ENCODE measurements around the gene MATK.

DNA sequence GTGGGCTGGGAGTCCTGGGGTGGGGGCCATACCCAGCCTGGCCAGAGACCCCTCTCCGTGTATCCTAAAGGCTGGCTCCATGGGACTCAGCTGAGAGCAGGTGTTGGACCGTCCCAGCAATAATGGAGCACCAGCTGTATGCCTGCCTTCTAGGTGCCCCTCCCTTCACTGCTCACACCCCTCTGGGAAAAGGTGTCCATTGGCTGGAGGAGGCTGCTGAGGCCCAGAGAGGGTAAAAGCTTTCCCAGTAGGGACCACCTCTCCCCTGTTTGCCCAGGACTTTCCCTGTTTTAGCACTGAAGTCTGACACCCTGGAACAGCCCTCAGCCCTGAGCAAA is 10.8 kb downstream of the MATK start:
- TF ChIP-seq SP1 (IDR thresholded peaks at IDR 0.05) = no peak
- TF ChIP-seq, protein P1, sequence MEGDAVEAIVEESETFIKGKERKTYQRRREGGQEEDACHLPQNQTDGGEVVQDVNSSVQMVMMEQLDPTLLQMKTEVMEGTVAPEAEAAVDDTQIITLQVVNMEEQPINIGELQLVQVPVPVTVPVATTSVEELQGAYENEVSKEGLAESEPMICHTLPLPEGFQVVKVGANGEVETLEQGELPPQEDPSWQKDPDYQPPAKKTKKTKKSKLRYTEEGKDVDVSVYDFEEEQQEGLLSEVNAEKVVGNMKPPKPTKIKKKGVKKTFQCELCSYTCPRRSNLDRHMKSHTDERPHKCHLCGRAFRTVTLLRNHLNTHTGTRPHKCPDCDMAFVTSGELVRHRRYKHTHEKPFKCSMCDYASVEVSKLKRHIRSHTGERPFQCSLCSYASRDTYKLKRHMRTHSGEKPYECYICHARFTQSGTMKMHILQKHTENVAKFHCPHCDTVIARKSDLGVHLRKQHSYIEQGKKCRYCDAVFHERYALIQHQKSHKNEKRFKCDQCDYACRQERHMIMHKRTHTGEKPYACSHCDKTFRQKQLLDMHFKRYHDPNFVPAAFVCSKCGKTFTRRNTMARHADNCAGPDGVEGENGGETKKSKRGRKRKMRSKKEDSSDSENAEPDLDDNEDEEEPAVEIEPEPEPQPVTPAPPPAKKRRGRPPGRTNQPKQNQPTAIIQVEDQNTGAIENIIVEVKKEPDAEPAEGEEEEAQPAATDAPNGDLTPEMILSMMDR (IDR thresholded peaks at IDR 0.05; ENCODE audit: low read depth, low read length, missing input control) = no peak
- TF ChIP-seq, protein P2, sequence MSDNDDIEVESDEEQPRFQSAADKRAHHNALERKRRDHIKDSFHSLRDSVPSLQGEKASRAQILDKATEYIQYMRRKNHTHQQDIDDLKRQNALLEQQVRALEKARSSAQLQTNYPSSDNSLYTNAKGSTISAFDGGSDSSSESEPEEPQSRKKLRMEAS (IDR thresholded peaks at IDR 0.05) = no peak
- no peak for TF ChIP-seq RAD21 (IDR thresholded peaks at IDR 0.05)
- TF ChIP-seq, protein P3, sequence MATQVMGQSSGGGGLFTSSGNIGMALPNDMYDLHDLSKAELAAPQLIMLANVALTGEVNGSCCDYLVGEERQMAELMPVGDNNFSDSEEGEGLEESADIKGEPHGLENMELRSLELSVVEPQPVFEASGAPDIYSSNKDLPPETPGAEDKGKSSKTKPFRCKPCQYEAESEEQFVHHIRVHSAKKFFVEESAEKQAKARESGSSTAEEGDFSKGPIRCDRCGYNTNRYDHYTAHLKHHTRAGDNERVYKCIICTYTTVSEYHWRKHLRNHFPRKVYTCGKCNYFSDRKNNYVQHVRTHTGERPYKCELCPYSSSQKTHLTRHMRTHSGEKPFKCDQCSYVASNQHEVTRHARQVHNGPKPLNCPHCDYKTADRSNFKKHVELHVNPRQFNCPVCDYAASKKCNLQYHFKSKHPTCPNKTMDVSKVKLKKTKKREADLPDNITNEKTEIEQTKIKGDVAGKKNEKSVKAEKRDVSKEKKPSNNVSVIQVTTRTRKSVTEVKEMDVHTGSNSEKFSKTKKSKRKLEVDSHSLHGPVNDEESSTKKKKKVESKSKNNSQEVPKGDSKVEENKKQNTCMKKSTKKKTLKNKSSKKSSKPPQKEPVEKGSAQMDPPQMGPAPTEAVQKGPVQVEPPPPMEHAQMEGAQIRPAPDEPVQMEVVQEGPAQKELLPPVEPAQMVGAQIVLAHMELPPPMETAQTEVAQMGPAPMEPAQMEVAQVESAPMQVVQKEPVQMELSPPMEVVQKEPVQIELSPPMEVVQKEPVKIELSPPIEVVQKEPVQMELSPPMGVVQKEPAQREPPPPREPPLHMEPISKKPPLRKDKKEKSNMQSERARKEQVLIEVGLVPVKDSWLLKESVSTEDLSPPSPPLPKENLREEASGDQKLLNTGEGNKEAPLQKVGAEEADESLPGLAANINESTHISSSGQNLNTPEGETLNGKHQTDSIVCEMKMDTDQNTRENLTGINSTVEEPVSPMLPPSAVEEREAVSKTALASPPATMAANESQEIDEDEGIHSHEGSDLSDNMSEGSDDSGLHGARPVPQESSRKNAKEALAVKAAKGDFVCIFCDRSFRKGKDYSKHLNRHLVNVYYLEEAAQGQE (IDR thresholded peaks at IDR 0.05) = no peak
